Measurements from ENCODE around the gene VTI1A.

VTI1A gene

DNA sequence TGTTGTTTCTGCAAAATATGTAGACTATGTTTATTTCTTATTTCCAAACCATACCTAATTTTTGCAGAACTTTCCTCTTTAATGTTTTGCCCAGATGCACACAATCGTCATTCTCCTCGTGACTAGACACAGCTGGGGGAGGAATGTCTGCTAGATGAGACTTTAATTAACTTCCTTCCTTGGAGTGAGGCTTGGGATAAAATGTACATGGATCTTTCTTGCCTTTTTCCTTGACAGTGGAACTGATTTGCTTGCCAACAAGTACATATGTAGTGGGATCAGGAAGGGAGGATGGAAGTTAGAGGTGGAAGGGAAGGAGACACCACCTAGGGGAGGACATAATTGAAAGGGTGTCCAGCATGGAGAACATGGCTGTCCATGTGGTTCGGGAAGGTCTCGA, 172.5 kb downstream of the VTI1A start:
- no peak for DNase-seq
- TF ChIP-seq POLR2A (IDR thresholded peaks at IDR 0.05; ENCODE audit: low read length) (no peak), GATA1 (IDR thresholded peaks at IDR 0.05; ENCODE audit: low read depth, low read length) (no peak)

DNA sequence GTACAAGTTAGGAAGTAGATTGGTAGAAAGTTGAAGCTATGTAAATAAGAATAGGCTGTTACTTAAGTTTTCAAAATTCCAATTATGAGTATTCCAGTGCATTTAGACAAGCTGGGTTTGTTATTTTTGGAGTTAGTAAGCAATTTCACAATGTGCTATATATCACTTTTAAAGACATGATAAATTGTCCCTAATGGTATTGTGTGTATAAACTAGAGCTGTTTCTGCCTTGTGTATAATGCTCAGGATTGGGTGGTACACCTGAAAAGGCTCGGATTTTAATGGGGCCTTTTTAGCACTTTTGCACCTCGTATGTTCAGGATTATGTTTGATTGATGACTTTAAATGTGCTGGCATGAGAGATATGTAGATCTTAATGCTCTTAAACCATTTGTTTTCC, 175.8 kb downstream of the VTI1A start:
- DNase-seq: no peak
- TF ChIP-seq GATA1 (IDR thresholded peaks at IDR 0.05; ENCODE audit: low read depth, low read length) (no peak), POLR2A (IDR thresholded peaks at IDR 0.05; ENCODE audit: low read length) (no peak)

- DNase-seq: no peak
- TF ChIP-seq GATA1 (IDR thresholded peaks at IDR 0.05; ENCODE audit: low read depth, low read length) (no peak), POLR2A (IDR thresholded peaks at IDR 0.05; ENCODE audit: low read length) (no peak)
Measured at GRCh38 chr10:112624546-112625048, 177.6 kb downstream of the VTI1A start.

- TF ChIP-seq GATA1 (IDR thresholded peaks at IDR 0.05; ENCODE audit: low read depth, low read length): no peak
- TF ChIP-seq POLR2A (IDR thresholded peaks at IDR 0.05; ENCODE audit: low read length): no peak
- DNase-seq: no peak
Measured at GRCh38 chr10:112628951-112629609, 182.1 kb downstream of the VTI1A start.

DNA sequence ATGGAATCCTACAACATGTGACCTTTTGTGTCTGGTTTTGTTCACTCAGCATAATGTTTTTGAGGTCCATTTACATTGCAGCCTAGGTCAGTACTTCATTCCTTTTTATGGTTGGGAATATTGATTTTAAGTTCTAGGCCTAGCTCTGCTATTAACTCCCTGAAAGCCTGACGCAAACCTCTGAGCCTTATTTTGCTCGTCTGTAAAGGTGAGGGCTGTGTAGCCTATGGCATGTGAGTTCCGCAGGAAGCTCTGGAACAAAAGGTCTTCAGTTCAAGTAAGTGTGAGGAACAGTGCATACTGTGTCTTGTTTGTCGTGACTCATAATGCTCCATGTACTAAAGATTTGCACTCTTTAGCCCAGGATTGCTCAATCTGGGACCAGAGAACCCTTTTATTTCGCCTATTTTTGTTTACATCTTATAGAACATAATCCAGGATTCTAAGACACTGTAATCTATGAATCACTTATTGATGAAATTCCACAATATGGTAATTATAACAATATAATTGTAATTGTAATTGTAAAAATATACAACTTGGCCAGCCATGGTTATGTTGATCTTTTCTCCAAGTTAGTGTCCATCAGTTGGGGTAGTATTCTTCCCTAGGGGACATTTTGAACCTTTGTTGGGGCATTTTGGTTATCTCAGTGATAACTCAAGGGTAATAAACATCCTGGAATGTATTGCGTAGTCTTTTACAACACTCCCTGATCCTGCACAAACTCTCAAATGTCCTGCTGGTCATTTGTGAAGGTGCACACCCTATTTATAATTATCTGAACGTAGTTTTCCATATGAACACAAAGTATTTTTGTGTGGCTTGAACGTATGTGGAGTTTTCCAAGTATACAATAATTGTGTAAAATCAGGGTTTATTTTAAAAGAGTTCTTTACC, 184.7 kb downstream of the VTI1A start:
- TF ChIP-seq POLR2A (IDR thresholded peaks at IDR 0.05; ENCODE audit: low read length) (no peak), GATA1 (IDR thresholded peaks at IDR 0.05; ENCODE audit: low read depth, low read length) (no peak)
- no peak for DNase-seq

DNA sequence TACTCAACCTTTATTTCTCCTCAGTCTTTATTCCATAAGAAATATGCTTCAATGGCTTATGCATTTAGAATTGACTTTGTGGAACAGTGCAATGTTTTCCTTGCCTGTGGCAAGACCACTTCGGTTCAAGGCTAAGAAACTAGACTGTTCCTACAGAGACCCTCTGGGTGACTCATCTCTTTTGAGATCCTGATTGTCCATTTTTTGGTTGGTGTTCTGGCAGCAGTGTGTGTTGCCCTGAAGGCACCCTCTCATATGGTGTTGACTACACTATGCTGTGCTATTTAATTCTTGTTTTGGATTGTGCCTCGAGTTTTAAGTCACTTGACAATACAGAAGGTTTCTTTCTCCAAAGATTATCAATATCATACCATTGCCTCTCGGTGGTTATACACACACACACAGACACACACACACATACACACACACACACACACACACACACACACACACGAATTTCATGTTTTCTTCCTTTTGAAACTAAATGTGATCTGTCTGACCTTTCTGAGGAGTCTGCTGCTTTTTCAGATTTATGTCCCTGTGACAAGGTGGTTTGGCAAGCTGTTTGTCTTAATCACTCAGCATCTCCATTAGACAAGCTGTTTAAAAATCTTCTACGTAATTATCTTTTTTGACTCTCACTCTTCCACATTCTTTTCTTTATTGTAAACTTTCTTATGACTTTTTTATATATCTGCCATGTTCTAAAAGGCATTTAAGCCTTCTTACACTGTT, 187.2 kb downstream of the VTI1A start:
- no peak for TF ChIP-seq GATA1 (IDR thresholded peaks at IDR 0.05; ENCODE audit: low read depth, low read length)
- no peak for TF ChIP-seq POLR2A (IDR thresholded peaks at IDR 0.05; ENCODE audit: low read length)
- DNase-seq: no peak

DNA sequence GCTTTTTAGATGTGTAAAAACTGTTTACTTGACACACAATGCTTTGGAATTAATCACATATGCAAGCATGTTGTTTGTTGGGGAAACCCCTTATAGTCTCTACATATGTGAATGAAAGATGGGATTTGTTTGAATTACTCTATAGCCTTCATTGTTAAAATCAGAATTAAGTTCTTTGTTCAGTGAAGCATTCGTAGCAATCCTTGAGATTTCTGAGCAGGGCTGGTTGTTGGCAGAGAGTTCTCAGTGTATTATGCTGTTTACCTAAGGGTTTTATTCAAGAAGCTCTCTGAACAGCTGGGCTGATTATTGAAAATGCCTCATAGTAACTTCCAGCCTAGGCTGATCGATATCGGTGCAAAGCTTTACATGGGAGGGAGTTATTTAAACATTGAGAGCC, 190.9 kb downstream of the VTI1A start:
- DNase-seq: no peak
- TF ChIP-seq POLR2A (IDR thresholded peaks at IDR 0.05; ENCODE audit: low read length): no peak
- no peak for TF ChIP-seq GATA1 (IDR thresholded peaks at IDR 0.05; ENCODE audit: low read depth, low read length)

- no peak for DNase-seq
- TF ChIP-seq GATA1 (IDR thresholded peaks at IDR 0.05; ENCODE audit: low read depth, low read length) (no peak), POLR2A (IDR thresholded peaks at IDR 0.05; ENCODE audit: low read length) (no peak)
Measured at GRCh38 chr10:112639298-112639697, 192.3 kb downstream of the VTI1A start.

- TF ChIP-seq POLR2A (IDR thresholded peaks at IDR 0.05; ENCODE audit: low read length) (no peak), GATA1 (IDR thresholded peaks at IDR 0.05; ENCODE audit: low read depth, low read length) (no peak)
- DNase-seq: no peak
Measured at GRCh38 chr10:112640638-112641037, 193.6 kb downstream of the VTI1A start.

- no peak for DNase-seq
- TF ChIP-seq POLR2A (IDR thresholded peaks at IDR 0.05; ENCODE audit: low read length) (no peak), GATA1 (IDR thresholded peaks at IDR 0.05; ENCODE audit: low read depth, low read length) (no peak)
Measured at GRCh38 chr10:112643600-112644264, 196.7 kb downstream of the VTI1A start.

- DNase-seq: no peak
- TF ChIP-seq POLR2A (IDR thresholded peaks at IDR 0.05; ENCODE audit: low read length) (no peak), GATA1 (IDR thresholded peaks at IDR 0.05; ENCODE audit: low read depth, low read length) (no peak)
Measured at GRCh38 chr10:112644265-112644645, 197.2 kb downstream of the VTI1A start.

DNA sequence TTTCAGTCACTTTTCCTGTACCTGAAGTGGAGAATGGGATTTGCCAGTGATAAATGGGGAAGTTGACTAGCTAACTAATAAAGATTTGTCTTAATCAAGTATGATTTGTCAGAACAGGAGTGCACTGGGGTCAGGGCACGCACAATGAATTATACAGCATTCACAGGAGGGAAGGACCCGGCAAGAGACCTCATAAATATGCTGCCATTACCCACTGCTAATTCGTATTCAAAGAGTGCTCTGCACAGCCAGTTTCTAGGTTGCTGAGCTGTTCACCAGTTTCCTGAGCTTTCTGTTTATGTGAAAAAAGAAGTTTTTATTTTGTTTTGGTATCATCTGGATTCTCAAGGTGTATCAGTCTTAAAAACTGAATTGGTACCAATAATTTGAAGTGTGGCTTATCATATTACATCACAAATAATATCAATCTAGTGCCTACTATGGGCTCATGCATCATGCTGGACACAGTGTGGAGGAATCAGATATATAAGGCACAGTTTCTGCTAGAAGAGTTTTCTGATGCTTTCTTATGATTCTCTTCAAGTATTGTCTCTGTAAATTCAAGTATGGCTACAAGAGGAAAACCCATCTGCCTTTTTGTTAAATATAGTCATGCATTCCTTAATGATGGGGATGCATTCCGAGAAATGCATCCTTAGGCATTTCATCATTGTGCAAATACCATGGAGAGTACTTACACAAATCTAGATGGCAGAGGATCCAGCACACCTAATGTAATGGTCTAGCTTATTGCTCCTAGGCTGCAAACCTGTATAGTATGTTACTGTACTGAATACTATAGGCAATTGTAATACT, 202.2 kb downstream of the VTI1A start:
- no peak for DNase-seq
- TF ChIP-seq POLR2A (IDR thresholded peaks at IDR 0.05; ENCODE audit: low read length) (no peak), GATA1 (IDR thresholded peaks at IDR 0.05; ENCODE audit: low read depth, low read length) (no peak)

- DNase-seq: no peak
- no peak for TF ChIP-seq POLR2A (IDR thresholded peaks at IDR 0.05; ENCODE audit: low read length)
- no peak for TF ChIP-seq GATA1 (IDR thresholded peaks at IDR 0.05; ENCODE audit: low read depth, low read length)
Measured at GRCh38 chr10:112649822-112650152, 202.8 kb downstream of the VTI1A start.

Measured in erythroblast (primary cell).